Neuronal stem cell (in vitro differentiated cells): ENCODE results near the gene FCN3.
A peak's percentile ranks its signal among the peaks of the same experiment; 100 is the strongest.

ENCODE experiments used
- DNase-seq: peaks from one replicate; pipeline ENCODE4 v3.0.0-alpha.2; 2013; ENCODE audit warnings: low spot score
- H2AFZ ChIP-seq: one replicate; pipeline ENCODE4 v1.6.1; 2013; ENCODE audit warnings: mild to moderate bottlenecking, low read length, inconsistent platforms
- H2AK5ac ChIP-seq: 2 replicates; pipeline ENCODE4 v1.6.1; 2013; ENCODE audit warnings: low read depth, mild to moderate bottlenecking, inconsistent platforms, low read length, moderate library complexity, mixed read lengths
- H2BK120ac ChIP-seq: 2 replicates; pipeline ENCODE4 v1.6.1; 2013; ENCODE audit warnings: low read depth, mild to moderate bottlenecking, inconsistent platforms, low read length, moderate library complexity, mixed read lengths
- H2BK12ac ChIP-seq: one replicate; pipeline ENCODE4 v1.6.1; 2013; ENCODE audit warnings: low read length, inconsistent platforms
- H2BK15ac ChIP-seq: 2 replicates; pipeline ENCODE4 v1.6.1; 2013; ENCODE audit warnings: mild to moderate bottlenecking, low read length, inconsistent platforms, mixed read lengths
- H2BK5ac ChIP-seq: one replicate; pipeline ENCODE4 v1.6.1; 2013; ENCODE audit warnings: inconsistent platforms, mild to moderate bottlenecking, low read length, moderate library complexity
- H3K14ac ChIP-seq: one replicate; pipeline ENCODE4 v1.6.1; 2013; ENCODE audit warnings: low read length, inconsistent platforms
- H3K18ac ChIP-seq: 2 replicates; pipeline ENCODE4 v1.6.1; 2013; ENCODE audit warnings: low read length, inconsistent platforms
- H3K23ac ChIP-seq: 2 replicates; pipeline ENCODE4 v1.6.1; 2013; ENCODE audit warnings: low read depth, mild to moderate bottlenecking, mixed read lengths, low read length, inconsistent platforms; ENCODE audit not compliant: poor library complexity
- H3K27ac ChIP-seq: replicated peaks from 3 replicates; pipeline ENCODE4 v1.5.1; 2013; ENCODE audit warnings: low read length, inconsistent platforms
- H3K27me3 ChIP-seq, 3 experiments: 2 replicates each; pipeline ENCODE4 v1.6.1; 2013; ENCODE audit warnings: low read length in 3 of 3, mild to moderate bottlenecking in 2 of 3, inconsistent platforms in 1 of 3, low read depth in 1 of 3, mixed read lengths in 1 of 3, moderate library complexity in 1 of 3; ENCODE audit not compliant: control insufficient read depth in 3 of 3, insufficient read depth in 3 of 3
- H3K36me3 ChIP-seq, 2 donors: replicated peaks in 1 of 2; 2 replicates each; pipeline ENCODE4 v1.6.1; 2013; ENCODE audit warnings: low read length in 2 of 2; ENCODE audit not compliant: control insufficient read depth in 2 of 2, insufficient read depth in 2 of 2
- H3K4ac ChIP-seq: 2 replicates; pipeline ENCODE4 v1.6.1; 2013; ENCODE audit warnings: inconsistent platforms, mild to moderate bottlenecking, low read length, moderate library complexity
- H3K4me1 ChIP-seq, 2 donors: 1 replicate in 1 of 2; 2 replicates in 1 of 2; pipeline ENCODE4 v1.6.1; 2013; ENCODE audit warnings: low read length in 2 of 2, low read depth in 1 of 2; ENCODE audit not compliant: control insufficient read depth in 2 of 2, insufficient read depth in 1 of 2
- H3K4me2 ChIP-seq: one replicate; pipeline ENCODE4 v1.6.1; 2013; ENCODE audit warnings: mild to moderate bottlenecking, low read length, inconsistent platforms; ENCODE audit not compliant: insufficient read depth, poor library complexity, severe bottlenecking
- H3K4me3 ChIP-seq, 2 donors: 2 replicates each; pipeline ENCODE4 v1.5.1; 2013; ENCODE audit warnings: low read length in 2 of 2, mild to moderate bottlenecking in 2 of 2, inconsistent platforms in 1 of 2, moderate library complexity in 1 of 2
- H3K79me1 ChIP-seq: one replicate; pipeline ENCODE4 v1.6.1; 2013; ENCODE audit warnings: low read depth, mild to moderate bottlenecking, inconsistent platforms, low read length, moderate library complexity
- H3K9ac ChIP-seq: one replicate; pipeline ENCODE4 v1.6.1; 2013; ENCODE audit warnings: mild to moderate bottlenecking, low read depth, low read length, inconsistent platforms; ENCODE audit not compliant: poor library complexity
- H3K9me3 ChIP-seq, 2 donors: replicated peaks in 1 of 2; 2 replicates each; pipeline versions ENCODE3 to v1.6.1; 2013; ENCODE audit warnings: low read length in 2 of 2, mild to moderate bottlenecking in 2 of 2, inconsistent platforms in 1 of 2, low read depth in 1 of 2, mixed read lengths in 1 of 2, moderate library complexity in 1 of 2; ENCODE audit not compliant: control insufficient read depth in 2 of 2, insufficient read depth in 1 of 2
- H4K8ac ChIP-seq: one replicate; pipeline ENCODE4 v1.6.1; 2013; ENCODE audit warnings: low read depth, mild to moderate bottlenecking, inconsistent platforms, low read length, moderate library complexity
- H4K91ac ChIP-seq: one replicate; pipeline ENCODE4 v1.6.1; 2013; ENCODE audit warnings: low read length, low read depth, mild to moderate bottlenecking, inconsistent platforms; ENCODE audit not compliant: poor library complexity
- WGBS, 2 donors: extraction: QIAGEN DNeasy Blood & Tissue Kit; methylation state at CpG; one replicate each; pipeline ENCODE4 v1.1.7; 2013; ENCODE audit warnings: missing lambda C conversion rate in 2 of 2, mixed read lengths in 1 of 2; ENCODE audit not compliant: insufficient read length in 2 of 2, insufficient replicate concordance in 1 of 2; ENCODE audit errors: extremely low coverage in 2 of 2; 5-methylcytosine and 5-hydroxymethylcytosine counted together

Gene FCN3

GRCh38 chr1:27360159-27361043 is 14.2 kb downstream of the FCN3 start:
- Histone ChIP-seq H3K27ac (no peak overlapping the region), H2BK5ac (peak overlapping the region; percentile 47), H4K8ac (no peak overlapping the region), H3K4ac (peak overlapping the region; percentile 57), H3K4me3 (peak overlapping the region in 1 of 2 donors; percentile 86), H2BK12ac (peak overlapping the region; percentile 80), H2BK120ac (peak overlapping the region; percentile 84), H2AK5ac (peak overlapping the region; percentile 88), H3K23ac (peak overlapping the region; percentile 97), H3K4me2 (peak overlapping the region; percentile 97), H3K27me3 (peaks cover 0 to 43% (median 9%) of the 10 kb centered on the region in 3 experiments), H2BK15ac (peak overlapping the region; percentile 95), H2AFZ (no peak overlapping the region), H4K91ac (peak overlapping the region; percentile 22), H3K4me1 (peaks cover 12 to 33% of the 10 kb centered on the region in 2 donors), H3K14ac (peak overlapping the region; percentile 94), H3K79me1 (no peaks in the 10 kb centered on the region), H3K9me3 (no peaks in the 10 kb centered on the region), H3K36me3 (peaks cover 3 to 72% of the 10 kb centered on the region in 2 donors), H3K18ac (peak overlapping the region; percentile 100), H3K9ac (peak overlapping the region; percentile 98)
- WGBS, 2 donors = no CpG with 5 or more reads among the region's 71 CpGs
- no peak for DNase-seq

GRCh38 chr1:27359822-27360158 is 14.8 kb downstream of the FCN3 start:
- H3K4me1 ChIP-seq = peaks cover 6 to 28% of the 10 kb centered on the region in 2 donors
- peak overlapping the region; percentile 16 for H2BK5ac ChIP-seq
- DNase-seq = no peak
- H3K79me1 ChIP-seq = no peaks in the 10 kb centered on the region
- H2AK5ac ChIP-seq = peak overlapping the region; percentile 72
- peak overlapping the region; percentile 97 for H3K4me2 ChIP-seq
- peak overlapping the region; percentile 95 for H2BK15ac ChIP-seq
- peak overlapping the region; percentile 33 for H2BK12ac ChIP-seq
- no peak overlapping the region for H2AFZ ChIP-seq
- H2BK120ac ChIP-seq = no peak overlapping the region
- no peak overlapping the region for H3K14ac ChIP-seq
- peak overlapping the region; percentile 27 for H3K9ac ChIP-seq
- peak overlapping the region; percentile 57 for H3K4ac ChIP-seq
- peak overlapping the region; percentile 84 for H3K18ac ChIP-seq
- H4K91ac ChIP-seq = no peak overlapping the region
- no peak overlapping the region for H3K27ac ChIP-seq
- H3K27me3 ChIP-seq = peaks cover 0 to 43% (median 9%) of the 10 kb centered on the region in 3 experiments
- no peak overlapping the region for H4K8ac ChIP-seq
- peak overlapping the region in 1 of 2 donors; percentile 32 for H3K4me3 ChIP-seq
- peaks cover 3 to 76% of the 10 kb centered on the region in 2 donors for H3K36me3 ChIP-seq
- H3K9me3 ChIP-seq = no peaks in the 10 kb centered on the region
- peak overlapping the region; percentile 69 for H3K23ac ChIP-seq
- no CpG with 5 or more reads among the region's 9 CpGs for WGBS, 2 donors

DNA sequence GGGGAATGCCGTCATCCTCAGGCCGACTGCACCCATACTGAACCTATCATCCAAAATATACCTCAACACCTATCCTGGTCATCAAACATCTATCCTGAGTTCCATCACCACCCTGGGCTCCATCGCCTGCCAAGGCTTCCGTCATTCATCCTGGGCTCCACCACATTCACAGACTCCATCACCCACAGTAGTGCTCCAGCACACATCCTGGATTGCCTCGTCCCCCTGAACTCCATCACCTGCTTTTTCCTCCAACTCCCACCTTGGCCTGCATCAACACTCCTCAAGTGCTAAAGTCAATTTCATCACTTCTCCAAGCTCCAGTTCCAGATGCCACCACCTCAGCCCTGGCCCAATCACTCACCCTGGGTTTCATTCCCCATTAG is 15.7 kb downstream of the FCN3 start:
- H3K14ac ChIP-seq = no peak overlapping the region
- no peak overlapping the region for H3K4me2 ChIP-seq
- H3K36me3 ChIP-seq = peaks cover 3 to 76% of the 10 kb centered on the region in 2 donors
- H3K27ac ChIP-seq = no peak overlapping the region
- H2BK12ac ChIP-seq = peak overlapping the region; percentile 88
- no peak overlapping the region for H3K18ac ChIP-seq
- no peak overlapping the region for H2BK5ac ChIP-seq
- no peaks in the 10 kb centered on the region for H3K79me1 ChIP-seq
- H4K8ac ChIP-seq = no peak overlapping the region
- DNase-seq = no peak
- H2BK15ac ChIP-seq = no peak overlapping the region
- no peak overlapping the region for H3K4me3 ChIP-seq
- no peak overlapping the region for H4K91ac ChIP-seq
- peaks cover 3 to 19% of the 10 kb centered on the region in 2 donors for H3K4me1 ChIP-seq
- no peaks in the 10 kb centered on the region for H3K9me3 ChIP-seq
- no peak overlapping the region for H3K4ac ChIP-seq
- WGBS, 2 donors = no CpG with 5 or more reads among the region's 5 CpGs
- H3K23ac ChIP-seq = no peak overlapping the region
- H3K27me3 ChIP-seq = peaks cover 0 to 43% (median 9%) of the 10 kb centered on the region in 3 experiments
- H2BK120ac ChIP-seq = no peak overlapping the region
- no peak overlapping the region for H2AFZ ChIP-seq
- peak overlapping the region; percentile 96 for H2AK5ac ChIP-seq
- no peak overlapping the region for H3K9ac ChIP-seq
